ENCODE data around the gene PIK3R1.

Gene PIK3R1

DNA sequence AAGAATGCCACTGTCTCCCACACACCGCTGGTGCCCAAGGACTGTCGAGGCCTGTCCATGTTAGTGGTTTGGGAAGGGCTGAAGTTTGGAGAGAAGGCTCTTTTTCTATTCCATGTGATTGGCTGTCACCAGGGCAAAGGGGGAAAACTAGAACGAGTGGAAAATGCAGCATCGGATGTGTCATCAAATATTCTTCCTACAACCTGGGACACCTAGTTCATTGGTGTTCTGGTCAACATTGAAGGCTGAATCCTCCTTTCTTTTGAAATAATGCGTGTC, 53.2 kb downstream of the PIK3R1 start:
- H3K4me1 ChIP-seq (ENCODE audit: control insufficient read depth, low read length) = no peaks in the 10 kb centered on the region
- H3K9me2 ChIP-seq (replicated peaks; ENCODE audit: control insufficient read depth, low read length) = no peaks in the 10 kb centered on the region
- H3K9me3 ChIP-seq (ENCODE audit: control insufficient read depth, insufficient read depth, low read length) = no peaks in the 10 kb centered on the region
- H3K4me2 ChIP-seq (ENCODE audit: low read length) = no peak overlapping the region
- no peak overlapping the region for H3K4me3 ChIP-seq (ENCODE audit: low read length)
- no peak overlapping the region for H3K27ac ChIP-seq (ENCODE audit: low read depth, low read length)
- TF ChIP-seq CTCF (IDR thresholded peaks at IDR 0.05; ENCODE audit: low read depth, low read length, poor library complexity, severe bottlenecking) (no peak), EZH2phosphoT487 (IDR thresholded peaks at IDR 0.05; ENCODE audit: borderline replicate concordance, low read length) (no peak)
- H3K27me3 ChIP-seq (ENCODE audit: control insufficient read depth, low read length) = no peaks in the 10 kb centered on the region
- H3K79me2 ChIP-seq (ENCODE audit: control insufficient read depth, low read length) = peaks cover 44% of the 10 kb centered on the region
- H3K36me3 ChIP-seq (ENCODE audit: control insufficient read depth, low read length) = peaks cover 1% of the 10 kb centered on the region
- peaks cover 11% of the 10 kb centered on the region; the same call in 1 of the 2 replicates for H4K20me1 ChIP-seq (ENCODE audit: control insufficient read depth, insufficient read depth, low read depth, low read length)
- H3F3A ChIP-seq (ENCODE audit: control insufficient read depth, insufficient read depth) = no peaks in the 10 kb centered on the region

DNA sequence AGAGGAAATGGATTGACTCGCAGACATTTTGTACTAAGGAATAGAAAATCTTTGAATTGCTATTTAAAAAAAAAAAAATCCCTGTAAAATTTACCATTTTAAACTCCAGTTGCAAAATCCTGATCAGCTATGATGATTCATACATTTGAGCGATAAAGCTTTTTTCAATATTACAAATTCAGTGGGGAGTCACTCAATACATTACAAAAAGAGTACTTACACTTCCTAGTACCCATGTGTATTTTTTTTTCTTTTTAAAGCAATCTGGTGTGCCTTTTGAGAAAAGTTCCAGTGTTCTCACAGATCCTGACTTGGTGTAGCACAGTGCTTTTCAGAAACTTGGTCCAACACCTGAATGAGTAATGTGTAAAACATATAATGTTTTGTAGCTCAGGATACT, 54.3 kb downstream of the PIK3R1 start:
- H3K4me1 ChIP-seq (ENCODE audit: control insufficient read depth, low read length) = no peaks in the 10 kb centered on the region
- peaks cover 11% of the 10 kb centered on the region for H3K36me3 ChIP-seq (ENCODE audit: control insufficient read depth, low read length)
- peaks cover 11% of the 10 kb centered on the region; the same call in 1 of the 2 replicates for H4K20me1 ChIP-seq (ENCODE audit: control insufficient read depth, insufficient read depth, low read depth, low read length)
- no peaks in the 10 kb centered on the region for H3F3A ChIP-seq (ENCODE audit: control insufficient read depth, insufficient read depth)
- H3K27me3 ChIP-seq (ENCODE audit: control insufficient read depth, low read length) = no peaks in the 10 kb centered on the region
- H3K79me2 ChIP-seq (ENCODE audit: control insufficient read depth, low read length) = peaks cover 37% of the 10 kb centered on the region
- H3K4me3 ChIP-seq (ENCODE audit: low read length) = no peak overlapping the region
- no peaks in the 10 kb centered on the region for H3K9me2 ChIP-seq (replicated peaks; ENCODE audit: control insufficient read depth, low read length)
- H3K4me2 ChIP-seq (ENCODE audit: low read length) = no peak overlapping the region
- H3K27ac ChIP-seq (ENCODE audit: low read depth, low read length) = no peak overlapping the region
- no peaks in the 10 kb centered on the region for H3K9me3 ChIP-seq (ENCODE audit: control insufficient read depth, insufficient read depth, low read length)
- TF ChIP-seq CTCF (IDR thresholded peaks at IDR 0.05; ENCODE audit: low read depth, low read length, poor library complexity, severe bottlenecking) (no peak), EZH2phosphoT487 (IDR thresholded peaks at IDR 0.05; ENCODE audit: borderline replicate concordance, low read length) (no peak)

DNA sequence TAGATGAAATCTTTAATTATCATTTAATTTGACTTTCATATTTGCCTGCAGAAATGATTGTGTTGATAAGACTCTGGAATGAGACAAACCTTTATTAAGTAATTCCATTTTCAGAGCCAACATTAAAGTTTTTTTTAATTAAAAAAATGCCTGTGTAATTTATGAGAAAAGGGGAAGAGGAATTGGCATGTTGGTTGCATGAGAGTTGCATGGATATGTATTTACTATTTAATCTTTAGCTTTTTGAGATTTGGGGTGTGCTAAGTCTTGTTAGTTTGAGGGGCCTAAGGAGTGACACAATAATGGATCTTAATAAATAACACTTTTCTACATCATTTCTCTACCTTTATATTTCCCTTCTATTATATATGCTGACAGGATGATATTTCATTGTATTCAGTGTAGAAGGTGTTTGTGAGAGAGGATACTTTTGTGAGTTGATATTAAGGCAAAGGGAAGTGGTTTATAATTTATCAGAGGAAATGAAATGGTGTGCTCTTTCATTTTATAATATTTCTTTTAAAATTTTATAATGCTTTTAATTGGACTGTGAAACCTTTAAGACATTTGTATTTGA, 54.9 kb downstream of the PIK3R1 start:
- TF ChIP-seq CTCF (IDR thresholded peaks at IDR 0.05; ENCODE audit: low read depth, low read length, poor library complexity, severe bottlenecking) (no peak), EZH2phosphoT487 (IDR thresholded peaks at IDR 0.05; ENCODE audit: borderline replicate concordance, low read length) (no peak)
- Histone ChIP-seq H3K9me3 (ENCODE audit: control insufficient read depth, insufficient read depth, low read length) (no peaks in the 10 kb centered on the region), H3K79me2 (ENCODE audit: control insufficient read depth, low read length) (peaks cover 32% of the 10 kb centered on the region), H3K27ac (ENCODE audit: low read depth, low read length) (no peak overlapping the region), H3K27me3 (ENCODE audit: control insufficient read depth, low read length) (no peaks in the 10 kb centered on the region), H3K4me2 (ENCODE audit: low read length) (no peak overlapping the region), H3K36me3 (ENCODE audit: control insufficient read depth, low read length) (peaks cover 14% of the 10 kb centered on the region), H3K4me3 (ENCODE audit: low read length) (no peak overlapping the region), H4K20me1 (ENCODE audit: control insufficient read depth, insufficient read depth, low read depth, low read length) (peaks cover 11% of the 10 kb centered on the region; the same call in 1 of the 2 replicates), H3K4me1 (ENCODE audit: control insufficient read depth, low read length) (no peaks in the 10 kb centered on the region), H3K9me2 (replicated peaks; ENCODE audit: control insufficient read depth, low read length) (no peaks in the 10 kb centered on the region), H3F3A (ENCODE audit: control insufficient read depth, insufficient read depth) (no peaks in the 10 kb centered on the region)
